IMR-90 (cell line): Measurements from ENCODE around the gene TRIM38.
"Not testable (repeated sequence)": the region's sequence is repeated elsewhere in the genome, so short reads cannot be mapped to it uniquely, and the experiment has no call there.

Experiments
- BHLHE40 ChIP-seq: fragments of 150-350 bp; IDR thresholded peaks from 2 replicates; pipeline ENCODE4 v1.6.1; 2016; ENCODE audit warnings: mild to moderate bottlenecking, low read depth, low read length
- SMC3 ChIP-seq: fragments of 150-350 bp; IDR thresholded peaks from 2 replicates; pipeline ENCODE4 v1.6.1; 2016; ENCODE audit warnings: low read depth, mild to moderate bottlenecking, antibody characterized with exemption, low read length, moderate library complexity

DNA sequence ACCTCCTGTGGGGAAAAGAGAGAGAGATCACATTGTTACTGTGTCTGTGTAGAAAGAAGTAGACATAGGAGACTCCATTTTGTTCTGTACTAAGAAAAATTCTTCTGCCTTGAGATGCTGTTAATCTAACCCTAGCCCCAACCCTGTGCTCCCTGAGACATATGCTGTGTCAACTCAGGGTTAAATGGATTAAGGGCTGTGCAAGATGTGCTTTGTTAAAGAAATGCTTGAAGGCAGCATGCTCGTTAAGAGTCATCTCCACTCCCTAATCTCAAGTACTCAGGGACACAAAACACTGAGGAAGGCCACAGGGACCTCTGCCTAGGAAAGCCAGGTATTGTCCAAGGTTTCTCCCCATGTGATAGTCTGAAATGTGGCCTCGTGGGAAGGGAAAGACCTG, 36.6 kb downstream of the TRIM38 start:
- TF ChIP-seq SMC3, BHLHE40: not testable (repeated sequence)
